T-helper 17 cell (primary cell): ENCODE data around the gene RAB44. TPM values are rescaled to one million over a fixed set of nuclear protein-coding genes. Genes with fewer than 3 reads are reported as not detected.
A peak's percentile ranks its signal among the peaks of the same experiment; 100 is the strongest.

ENCODE experiments used
- ATAC-seq: fragments of 150-1000 bp; cut with Tn5 transposase; 2 replicates; pipeline ENCODE4 v1.10.0; 2021; ENCODE audit warnings: mild to moderate bottlenecking, moderate library complexity
- DNase-seq, 3 donors: peaks; one replicate each; pipeline versions ENCODE4 v3.0.0 to v3.0.0-alpha.2; 2020 to 2021
- H3K9me3 ChIP-seq: one replicate; pipeline ENCODE4 v1.7.0; 2013; ENCODE audit warnings: low read length, mild to moderate bottlenecking; ENCODE audit not compliant: control insufficient read depth, poor library complexity, severe bottlenecking
- H3K27ac Mint-ChIP-seq: one replicate; pipeline ENCODE4 v1.8.0; 2022; ENCODE audit warnings: mild to moderate bottlenecking, moderate library complexity, mixed read lengths
- H3K27me3 Mint-ChIP-seq: one replicate; pipeline ENCODE4 v1.8.0; 2022; ENCODE audit warnings: mixed read lengths
- H3K36me3 Mint-ChIP-seq: one replicate; pipeline ENCODE4 v1.8.0; 2022; ENCODE audit warnings: low read depth, mixed read lengths
- H3K4me1 Mint-ChIP-seq: one replicate; pipeline ENCODE4 v1.8.0; 2022; ENCODE audit warnings: mild to moderate bottlenecking, mixed read lengths
- H3K4me3 Mint-ChIP-seq: one replicate; pipeline ENCODE4 v1.8.0; 2022; ENCODE audit warnings: mild to moderate bottlenecking, moderate library complexity, mixed read lengths
- total RNA-seq, 4 donors: library from RNA in 2 of 4; stranded (reverse) in 2 of 4; gene quantifications; one replicate each; pipeline ENCODE4 v1.2.3 and lab custom pipeline; 2022 to 2026

RAB44 gene
- total RNA-seq, 2 donors from 2014 or later: 0.21 to 0.77 TPM

DNA sequence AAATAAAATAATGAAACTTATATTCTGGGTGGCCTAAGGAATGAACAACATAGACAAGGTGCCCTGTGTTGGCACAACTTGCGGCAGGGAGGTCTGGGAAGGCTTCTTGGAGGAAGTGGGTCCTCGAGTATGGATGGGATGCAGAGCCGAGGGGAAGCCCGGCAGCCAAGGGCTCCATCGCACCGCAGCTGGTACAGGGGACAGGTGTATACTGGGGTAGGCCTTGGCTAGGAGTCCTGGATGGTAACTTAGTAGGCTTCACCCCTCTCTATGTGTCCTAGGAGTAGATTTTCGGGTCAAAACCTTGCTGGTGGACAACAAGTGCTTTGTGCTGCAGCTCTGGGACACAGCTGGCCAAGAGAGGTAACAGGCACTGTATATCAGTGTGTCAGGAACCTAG lies 28.0 kb downstream of the RAB44 start:
- Mint-ChIP-seq H3K4me3 (no peak overlapping the region), H3K4me1 (peaks cover 21% of the 10 kb centered on the region), H3K27me3 (no peaks in the 10 kb centered on the region), H3K27ac (peak overlapping the region; percentile 82), H3K36me3 (no peaks in the 10 kb centered on the region)
- ATAC-seq (no peak), DNase-seq (no peak)
- H3K9me3 ChIP-seq: no peaks in the 10 kb centered on the region

DNA sequence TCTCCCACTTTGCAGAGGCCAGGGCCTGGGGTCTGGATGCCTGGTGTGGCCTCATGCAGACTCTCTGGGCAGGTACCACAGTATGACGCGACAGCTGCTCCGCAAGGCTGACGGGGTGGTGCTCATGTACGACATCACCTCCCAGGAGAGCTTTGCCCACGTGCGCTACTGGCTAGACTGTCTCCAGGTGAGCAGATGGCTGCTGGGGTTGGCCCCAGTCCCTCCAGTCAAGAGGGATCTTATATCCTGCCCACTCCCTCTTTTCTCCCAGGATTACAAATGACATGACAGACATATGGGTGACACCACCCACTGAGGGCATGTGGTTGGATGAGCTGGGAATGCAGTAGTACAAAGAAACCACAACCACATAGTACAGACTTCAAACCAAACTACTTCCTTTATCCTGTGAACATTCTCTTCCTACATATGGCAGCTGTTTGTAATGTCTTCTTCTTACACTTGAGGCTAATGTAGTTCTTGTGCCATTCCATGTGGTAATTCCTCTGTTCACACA lies 29.9 kb downstream of the RAB44 start:
- H3K9me3 ChIP-seq: no peaks in the 10 kb centered on the region
- Mint-ChIP-seq H3K27ac (peak overlapping the region; percentile 85), H3K36me3 (no peaks in the 10 kb centered on the region), H3K4me3 (peak overlapping the region; percentile 3), H3K4me1 (peaks cover 23% of the 10 kb centered on the region), H3K27me3 (no peaks in the 10 kb centered on the region)
- DNase-seq (no peak), ATAC-seq (peak; percentile 61)

DNA sequence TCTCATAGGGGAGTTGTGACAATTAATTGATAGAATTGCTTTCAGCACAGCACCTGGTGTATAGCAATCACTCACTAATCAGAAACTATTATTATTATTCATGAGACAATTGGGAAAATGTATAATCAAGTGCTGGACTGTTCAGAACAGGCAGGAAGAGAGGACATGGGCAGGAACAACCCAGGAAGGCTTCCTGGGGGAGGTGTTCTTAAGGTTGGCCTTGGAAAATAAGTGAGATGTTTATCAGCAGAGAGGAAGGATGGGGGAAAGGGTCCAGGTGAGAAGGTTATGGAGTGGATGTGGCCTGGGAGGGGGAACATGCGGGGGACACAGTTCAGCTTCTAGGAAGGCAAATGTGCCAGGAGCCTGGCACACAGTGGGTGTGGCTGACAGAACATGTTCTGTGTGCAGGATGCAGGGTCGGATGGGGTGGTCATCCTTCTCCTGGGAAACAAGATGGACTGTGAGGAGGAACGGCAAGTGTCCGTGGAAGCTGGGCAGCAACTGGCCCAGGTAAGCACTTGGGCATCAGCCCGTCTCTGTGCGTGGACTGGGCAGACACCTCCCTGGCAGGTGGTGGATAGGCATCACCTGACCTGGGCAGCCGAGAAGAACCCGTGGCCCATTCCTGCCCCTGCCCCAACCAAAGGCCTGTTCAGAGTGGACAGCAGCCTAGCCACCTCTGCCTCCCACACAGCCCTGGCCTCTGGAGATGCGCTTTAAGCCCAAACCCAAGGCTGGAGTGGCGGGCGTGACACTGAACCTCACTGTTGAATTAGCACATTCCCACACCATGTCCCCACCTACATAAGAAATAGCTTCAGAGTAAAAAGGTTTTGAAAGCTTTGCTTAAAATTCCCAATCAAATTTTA lies 30.9 kb downstream of the RAB44 start:
- Mint-ChIP-seq H3K27me3 (no peaks in the 10 kb centered on the region), H3K36me3 (no peaks in the 10 kb centered on the region), H3K4me1 (peaks cover 23% of the 10 kb centered on the region), H3K4me3 (no peak overlapping the region), H3K27ac (peak overlapping the region; percentile 85)
- no peak for DNase-seq
- no peaks in the 10 kb centered on the region for H3K9me3 ChIP-seq
- ATAC-seq: no peak

DNA sequence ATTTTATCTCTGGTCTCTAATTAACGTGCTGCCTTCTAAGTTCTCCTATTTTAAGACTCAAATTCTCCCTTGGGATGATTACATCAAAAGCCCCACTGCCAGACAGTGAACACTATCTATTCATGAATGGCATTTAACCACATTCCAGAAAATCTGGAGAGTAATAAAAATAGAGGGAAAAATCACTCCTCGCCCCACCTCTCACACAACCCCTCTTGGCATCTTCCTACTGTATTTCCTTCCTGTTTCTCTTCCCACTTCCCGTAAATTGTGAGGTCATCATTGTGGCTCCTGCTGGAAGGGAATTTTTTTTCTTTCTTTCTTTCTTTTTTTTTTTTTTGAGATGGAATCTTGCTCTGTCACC lies 31.5 kb downstream of the RAB44 start:
- Mint-ChIP-seq H3K36me3 (no peaks in the 10 kb centered on the region), H3K4me3 (peak overlapping the region; percentile 12), H3K27ac (no peak overlapping the region), H3K27me3 (no peaks in the 10 kb centered on the region), H3K4me1 (peaks cover 23% of the 10 kb centered on the region)
- H3K9me3 ChIP-seq: no peaks in the 10 kb centered on the region
- DNase-seq (no peak), ATAC-seq (no peak)

DNA sequence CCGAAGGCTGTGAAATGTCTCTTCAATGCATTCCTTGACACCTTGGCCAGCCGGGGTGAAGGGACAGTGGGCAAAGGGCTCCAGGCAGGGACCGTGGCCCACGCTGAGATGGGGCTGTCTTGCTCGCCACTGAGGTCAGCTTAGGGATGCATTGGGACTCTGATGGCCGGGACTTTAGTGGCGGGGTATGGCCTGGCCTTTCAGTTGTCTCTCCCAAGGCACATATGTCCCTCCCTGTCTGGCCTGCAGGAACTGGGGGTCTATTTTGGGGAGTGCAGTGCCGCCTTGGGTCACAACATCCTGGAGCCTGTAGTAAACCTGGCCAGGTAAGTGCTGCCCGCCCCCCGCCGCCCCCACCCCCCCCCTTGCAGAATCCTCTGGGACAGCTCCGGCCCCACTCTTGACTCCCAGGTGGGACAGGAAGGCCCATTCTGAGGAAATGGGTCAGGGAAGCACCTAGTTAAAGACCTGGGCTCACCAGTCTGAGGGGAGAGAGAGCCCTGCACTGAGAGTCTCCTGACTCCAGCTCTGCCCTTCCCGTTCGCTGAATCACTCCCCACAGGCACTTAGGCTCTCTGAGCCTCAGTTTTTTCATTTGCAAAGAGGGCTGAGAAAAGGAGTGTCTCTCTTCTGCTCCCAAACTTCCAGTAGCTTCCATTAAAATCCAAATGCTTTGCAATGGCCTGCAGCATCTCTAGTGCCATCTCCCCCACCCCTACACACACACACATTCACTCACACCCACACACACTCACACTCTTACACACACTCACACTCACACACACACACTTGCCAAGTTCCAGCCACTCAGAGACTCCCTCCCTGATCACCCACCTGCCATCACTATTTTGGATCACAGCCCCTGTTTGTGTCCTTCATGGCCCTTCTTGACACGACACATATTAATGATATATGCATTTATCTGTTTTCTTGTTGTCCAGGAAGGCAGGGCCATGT lies 33.1 kb downstream of the RAB44 start:
- Mint-ChIP-seq H3K27me3 (no peaks in the 10 kb centered on the region), H3K4me3 (no peak overlapping the region), H3K4me1 (peaks cover 24% of the 10 kb centered on the region), H3K27ac (peak overlapping the region; percentile 76), H3K36me3 (no peaks in the 10 kb centered on the region)
- DNase-seq: no peak
- no peaks in the 10 kb centered on the region for H3K9me3 ChIP-seq
- ATAC-seq: no peak

DNA sequence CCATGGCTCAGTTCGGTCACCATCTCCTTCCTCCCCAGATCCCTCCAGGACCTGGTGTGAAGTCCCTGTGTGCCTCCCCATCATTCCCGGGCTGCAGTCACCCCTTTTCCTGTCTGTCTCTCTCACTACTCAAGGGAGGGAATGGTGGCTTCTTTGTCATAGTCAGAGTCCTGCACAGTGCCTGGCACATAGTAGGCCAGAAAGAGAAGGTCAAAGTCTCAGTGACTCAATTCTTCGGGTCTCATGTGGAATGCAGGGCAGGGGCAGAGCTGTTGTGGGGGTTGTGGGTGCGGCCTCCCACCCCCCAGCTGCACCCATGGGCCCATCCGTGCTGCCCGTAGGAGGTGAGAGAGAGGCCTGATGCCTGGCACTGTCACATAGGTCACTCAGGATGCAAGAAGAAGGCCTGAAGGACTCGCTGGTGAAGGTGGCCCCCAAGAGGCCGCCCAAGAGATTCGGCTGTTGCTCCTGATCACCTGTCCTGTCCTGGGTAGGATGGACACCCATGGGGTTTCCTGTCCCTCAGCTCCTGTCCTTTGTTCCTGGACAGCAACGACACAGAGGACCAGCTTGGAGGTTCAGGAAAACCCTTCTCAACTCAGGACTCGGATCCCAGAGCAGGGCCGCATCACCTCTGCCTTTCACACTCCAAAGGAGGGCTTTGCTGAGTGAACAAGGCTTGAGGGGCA lies 34.1 kb downstream of the RAB44 start:
- no peaks in the 10 kb centered on the region for H3K9me3 ChIP-seq
- no peak for DNase-seq
- no peak for ATAC-seq
- peaks cover 24% of the 10 kb centered on the region for H3K4me1 Mint-ChIP-seq
- H3K4me3 Mint-ChIP-seq: no peak overlapping the region
- peak overlapping the region; percentile 76 for H3K27ac Mint-ChIP-seq
- no peaks in the 10 kb centered on the region for H3K36me3 Mint-ChIP-seq
- H3K27me3 Mint-ChIP-seq: no peaks in the 10 kb centered on the region

DNA sequence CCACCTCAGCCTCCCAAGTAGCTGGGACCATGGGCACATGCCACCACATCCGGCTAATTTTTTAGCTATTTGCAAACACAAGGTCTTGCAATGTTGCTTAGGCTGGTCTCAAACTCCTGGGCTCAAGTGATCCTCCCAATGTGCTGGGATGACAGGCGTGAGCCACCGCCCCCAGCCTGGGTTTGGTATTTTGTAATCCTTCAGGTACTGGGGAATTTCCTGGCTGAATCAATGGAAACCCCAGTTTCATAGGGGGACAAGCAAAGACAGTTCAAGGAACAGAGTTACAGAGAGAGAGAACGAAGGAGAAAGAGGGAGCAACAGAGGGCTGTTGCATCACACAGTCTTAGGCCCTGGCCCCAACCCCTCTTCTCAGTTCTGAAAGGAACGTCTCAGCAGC lies 35.7 kb downstream of the RAB44 start:
- Mint-ChIP-seq H3K27ac (no peak overlapping the region), H3K4me3 (no peak overlapping the region), H3K27me3 (no peaks in the 10 kb centered on the region), H3K36me3 (no peaks in the 10 kb centered on the region), H3K4me1 (peaks cover 11% of the 10 kb centered on the region)
- no peaks in the 10 kb centered on the region for H3K9me3 ChIP-seq
- DNase-seq: no peak
- ATAC-seq: no peak

DNA sequence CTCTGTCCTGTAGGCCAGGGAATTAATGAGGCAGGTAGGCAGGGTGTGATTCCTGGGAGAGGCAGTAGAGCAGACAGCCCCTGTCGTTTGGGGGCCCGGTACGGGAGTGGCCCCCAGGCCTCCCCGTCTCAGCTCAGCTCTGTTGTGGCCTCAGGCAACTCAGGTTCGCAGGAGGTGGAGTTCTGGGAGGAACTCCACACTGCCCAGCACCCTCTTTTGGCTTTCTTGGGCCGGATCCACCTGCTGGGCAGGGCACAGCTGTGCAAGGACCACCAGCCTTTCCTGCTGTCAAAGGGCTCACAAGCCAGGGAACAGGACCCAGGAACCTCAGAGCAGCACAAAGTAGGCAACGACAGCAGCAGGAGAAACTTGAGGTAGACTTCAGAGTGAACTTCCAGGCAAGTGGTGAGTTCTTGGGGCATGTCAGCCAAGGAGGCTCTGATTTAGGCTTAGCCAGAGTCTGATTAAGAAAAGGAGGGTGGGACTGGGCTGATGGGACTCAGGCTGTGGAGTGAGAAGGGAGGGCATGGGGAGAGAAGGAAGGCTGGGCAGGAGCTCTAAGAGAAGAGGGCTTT lies 36.9 kb downstream of the RAB44 start:
- no peak for DNase-seq
- no peaks in the 10 kb centered on the region for H3K36me3 Mint-ChIP-seq
- no peaks in the 10 kb centered on the region for H3K27me3 Mint-ChIP-seq
- H3K4me3 Mint-ChIP-seq: peak overlapping the region; percentile 55
- peaks cover 9% of the 10 kb centered on the region for H3K4me1 Mint-ChIP-seq
- no peaks in the 10 kb centered on the region for H3K9me3 ChIP-seq
- H3K27ac Mint-ChIP-seq: peak overlapping the region; percentile 79
- ATAC-seq: no peak

DNA sequence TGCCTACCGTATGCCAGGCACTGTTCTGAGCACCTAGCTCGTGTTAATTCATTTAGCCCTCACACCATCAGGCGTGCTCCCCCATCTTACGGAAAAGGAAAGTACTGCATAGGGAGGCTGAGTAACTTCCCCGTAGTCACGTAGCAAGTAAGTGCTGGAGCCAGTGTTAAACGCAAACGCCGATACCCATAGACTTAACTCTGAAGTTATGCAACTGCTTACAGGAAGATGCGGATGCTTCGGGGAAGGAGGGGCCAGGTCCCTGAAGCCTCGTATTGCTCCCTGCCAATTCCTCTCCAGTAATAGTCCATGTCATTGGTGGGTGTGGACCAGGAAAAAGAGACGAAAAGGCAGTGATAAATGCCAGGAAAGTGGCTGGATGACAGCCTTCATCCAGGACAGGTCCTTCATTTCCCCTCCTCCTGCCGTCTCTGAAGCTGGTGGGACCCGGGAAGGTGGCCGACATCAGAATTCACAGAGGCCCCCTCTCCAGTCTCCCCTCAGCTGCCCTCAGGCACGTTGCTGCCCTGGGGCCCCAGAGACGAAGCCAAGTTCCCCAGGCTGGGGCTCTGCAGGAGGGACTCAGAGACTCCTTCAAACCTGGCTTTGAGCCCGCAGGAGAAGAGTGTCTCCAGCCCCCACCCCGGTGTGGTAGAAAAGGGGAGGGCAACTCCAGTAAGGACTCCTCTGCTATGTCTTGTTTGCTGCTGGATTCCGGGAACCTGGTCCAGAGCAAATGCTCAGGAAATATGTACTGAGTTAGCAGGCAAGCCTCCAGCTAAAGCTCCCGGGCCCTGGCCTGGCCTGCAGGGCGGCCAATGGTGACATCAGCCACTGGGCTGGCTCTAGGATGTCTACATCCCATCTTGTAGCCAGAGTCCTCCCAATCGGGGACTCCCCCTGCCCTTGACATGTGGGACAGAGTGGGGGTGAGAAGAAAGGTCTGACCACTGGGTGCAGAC lies 37.8 kb downstream of the RAB44 start:
- peak overlapping the region; percentile 79 for H3K27ac Mint-ChIP-seq

DNA sequence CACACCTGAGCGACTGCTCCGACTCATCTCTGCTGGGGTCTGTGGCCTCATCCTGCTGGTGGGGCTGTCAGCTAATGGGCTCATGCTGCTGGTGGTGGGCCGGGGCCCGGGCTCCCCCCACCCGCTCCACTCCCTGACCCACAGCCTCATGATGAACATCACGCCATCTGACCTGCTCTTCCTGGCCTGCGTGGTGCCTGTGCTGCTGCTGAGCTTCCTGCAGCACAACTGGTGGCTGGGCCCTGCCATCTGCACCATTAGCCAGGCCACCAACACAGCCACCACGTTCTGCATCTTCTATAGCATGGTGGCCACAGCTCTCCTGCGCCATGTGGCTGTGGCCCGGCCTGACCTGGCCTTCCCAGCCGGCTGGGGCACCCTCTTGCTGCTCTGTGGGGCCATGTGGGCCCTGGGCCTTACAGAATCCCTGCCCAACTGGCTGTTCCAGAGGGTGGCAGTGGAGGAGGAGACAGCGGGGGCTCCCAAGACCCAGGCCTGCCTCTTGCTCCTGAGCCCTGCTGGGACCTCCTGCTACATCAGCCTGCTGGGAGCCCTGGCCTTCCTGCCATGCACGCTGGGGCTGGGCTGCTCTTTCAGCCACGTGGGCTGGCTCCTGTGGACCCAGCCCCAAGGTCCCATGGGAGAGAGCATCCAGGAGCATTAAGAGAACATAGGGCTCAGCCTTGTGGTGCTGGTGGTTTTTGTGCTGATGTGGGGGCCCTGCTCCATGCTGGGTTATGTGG lies 39.6 kb downstream of the RAB44 start:
- H3K27ac Mint-ChIP-seq: no peak overlapping the region
- peaks cover 10% of the 10 kb centered on the region for H3K4me1 Mint-ChIP-seq
- H3K4me3 Mint-ChIP-seq: no peak overlapping the region
- no peaks in the 10 kb centered on the region for H3K36me3 Mint-ChIP-seq
- no peaks in the 10 kb centered on the region for H3K27me3 Mint-ChIP-seq
- H3K9me3 ChIP-seq: no peaks in the 10 kb centered on the region
- ATAC-seq (no peak), DNase-seq (no peak)

More for the DNA sequence above, 37.8 kb downstream of the RAB44 start:
- peak; percentile 84 for ATAC-seq
- no peaks in the 10 kb centered on the region for H3K9me3 ChIP-seq
- H3K4me3 Mint-ChIP-seq: peak overlapping the region; percentile 55
- H3K36me3 Mint-ChIP-seq: no peaks in the 10 kb centered on the region
- DNase-seq: no peak
- H3K27me3 Mint-ChIP-seq: no peaks in the 10 kb centered on the region
- peaks cover 11% of the 10 kb centered on the region for H3K4me1 Mint-ChIP-seq

DNA sequence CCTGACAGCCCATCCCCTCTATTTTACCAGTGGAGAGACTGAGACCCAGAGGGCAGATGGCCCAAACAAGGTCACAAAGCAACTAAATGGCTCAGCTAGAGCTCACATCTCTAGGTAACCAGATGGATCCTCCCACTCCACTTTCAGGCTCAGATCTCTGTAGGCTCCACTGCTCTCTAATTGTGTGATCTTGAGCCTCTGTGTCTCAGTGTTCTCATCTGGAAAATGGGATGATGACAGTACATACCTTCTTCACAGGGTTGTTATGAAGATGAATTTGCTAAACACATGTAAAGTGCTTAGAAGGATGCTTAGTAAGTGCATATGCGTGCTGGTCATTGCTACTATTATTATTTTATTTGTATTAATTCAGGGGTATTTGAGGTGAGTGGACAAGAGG lies 40.5 kb downstream of the RAB44 start:
- Mint-ChIP-seq H3K27me3 (no peaks in the 10 kb centered on the region), H3K4me3 (no peak overlapping the region), H3K27ac (no peak overlapping the region), H3K4me1 (peaks cover 16% of the 10 kb centered on the region), H3K36me3 (no peaks in the 10 kb centered on the region)
- ATAC-seq (no peak), DNase-seq (no peak)
- H3K9me3 ChIP-seq: no peaks in the 10 kb centered on the region
